K562 (cell line): ENCODE measurements around the gene NLRP12. TPM values are rescaled to one million over a fixed set of nuclear protein-coding genes. Genes with fewer than 3 reads are reported as not detected.
"Not testable (repeated sequence)": the region's sequence is repeated elsewhere in the genome, so short reads cannot be mapped to it uniquely, and the experiment has no call there.

Source experiments
- ATAC-seq: fragments of 200-7000 bp; cut with Tn5 transposase; 3 replicates; pipeline ENCODE4 v1.9.1; 2020; ENCODE audit warnings: moderate library complexity
- BruUV-seq: library from RNA; stranded (reverse); fragments of 400-500 nt; replicated peaks from 2 replicates; lab custom pipeline; 2021; lab: Mats Ljungman, UMichigan
- CTCF ChIA-PET: fragments of 300-600 bp; formaldehyde crosslinking; extraction: SDS; loops from one replicate; lab custom pipeline; 2021; ENCODE audit warnings: low intra/inter-chr PET ratio; lab: Yijun Ruan, JAX
- POLR2A ChIA-PET: fragments of 300-600, 350-650 bp; sonication (Branson Sonifier 250); formaldehyde crosslinking; extraction: SDS; loops from one replicate; lab custom pipeline; 2021; ENCODE audit warnings: antibody characterized with exemption, inconsistent platforms; lab: Yijun Ruan, JAX
- DNase-seq, 4 experiments: peaks; one replicate each; pipeline versions ENCODE4 v3.0.0 to v3.0.0-alpha.2; 2011 to 2018; ENCODE audit warnings: low spot score in 3 of 4, mixed read lengths in 3 of 4; ENCODE audit errors: extremely low read depth in 1 of 4
- FAIRE-seq: peaks from 2 replicates; lab custom pipeline; 2011; peaks lifted over from hg19 to GRCh38; lab: Jason Lieb, UNC
- H2AFZ ChIP-seq: 2 replicates; pipeline ENCODE4 v1.6.0; 2011; ENCODE audit warnings: low read depth, low read length, control low read depth, inconsistent platforms
- H3K27ac ChIP-seq: fragments of 200-600 bp; 3 replicates; pipeline ENCODE4 v1.8.0; 2011; ENCODE audit warnings: low read depth, mild to moderate bottlenecking, control low read depth, inconsistent platforms, low read length, moderate library complexity, mixed read lengths; ENCODE audit errors: extremely low read depth
- H3K27me3 ChIP-seq, 2 experiments: fragments of 300-600 bp in 1 of 2; 2 replicates in 1 of 2; 3 replicates in 1 of 2; pipeline versions ENCODE4 v1.6.0 to v1.8.0; 2011; ENCODE audit warnings: inconsistent platforms in 2 of 2, low read length in 2 of 2, mild to moderate bottlenecking in 1 of 2, mixed read lengths in 1 of 2, moderate library complexity in 1 of 2; ENCODE audit not compliant: control insufficient read depth in 2 of 2, insufficient read depth in 2 of 2
- H3K36me3 ChIP-seq: fragments of 300-600 bp; 3 replicates; pipeline ENCODE4 v1.8.0; 2011; ENCODE audit warnings: mild to moderate bottlenecking, low read length, inconsistent platforms; ENCODE audit not compliant: control insufficient read depth, insufficient read depth
- H3K4me1 ChIP-seq, 2 experiments: fragments of 200-600 bp in 1 of 2; replicated peaks in 1 of 2; 2 replicates in 1 of 2; 3 replicates in 1 of 2; pipeline versions ENCODE4 v1.5.1 to v1.8.0; 2011; ENCODE audit warnings: inconsistent platforms in 2 of 2, low read length in 2 of 2, mild to moderate bottlenecking in 1 of 2, mixed read lengths in 1 of 2, moderate library complexity in 1 of 2; ENCODE audit not compliant: control insufficient read depth in 2 of 2, insufficient read depth in 2 of 2
- H3K4me2 ChIP-seq: 2 replicates; pipeline ENCODE4 v1.6.1; 2011; ENCODE audit warnings: low read length, control low read depth, inconsistent platforms, mixed read lengths; ENCODE audit not compliant: insufficient read depth
- H3K4me3 ChIP-seq: fragments of 200-600 bp; sonication (generic), shearing (Covaris generic); 2 replicates; pipeline ENCODE4 v1.5.1; 2016; ENCODE audit warnings: control low read depth, inconsistent platforms
- H3K79me2 ChIP-seq: fragments of 200-600 bp; 3 replicates; pipeline ENCODE4 v1.8.0; 2011; ENCODE audit warnings: low read length, inconsistent platforms; ENCODE audit not compliant: control insufficient read depth, insufficient read depth
- H3K9ac ChIP-seq, 2 experiments: 2 replicates each; pipeline versions ENCODE4 v1.6.0 to v1.6.1; 2011; ENCODE audit warnings: low read depth in 2 of 2, low read length in 2 of 2, control low read depth in 1 of 2, inconsistent platforms in 1 of 2, mild to moderate bottlenecking in 1 of 2, mixed read lengths in 1 of 2; ENCODE audit not compliant: insufficient read depth in 1 of 2
- H3K9me1 ChIP-seq: one replicate; pipeline ENCODE4 v1.6.0; 2011; ENCODE audit warnings: inconsistent platforms, mild to moderate bottlenecking, low read length, moderate library complexity; ENCODE audit not compliant: control insufficient read depth, insufficient read depth
- H3K9me3 ChIP-seq: replicated peaks from 2 replicates; pipeline ENCODE4 v1.5.1; 2011; ENCODE audit warnings: low read depth, low read length, inconsistent platforms; ENCODE audit not compliant: control insufficient read depth, insufficient read depth
- H4K20me1 ChIP-seq: replicated peaks from 2 replicates; pipeline ENCODE4 v1.6.1; 2011; ENCODE audit warnings: low read length, inconsistent platforms, mixed read lengths; ENCODE audit not compliant: control insufficient read depth, insufficient read depth
- HNRNPL ChIP-seq: fragments of 200-400 bp; formaldehyde crosslinking; IDR thresholded peaks from 2 replicates; pipeline ENCODE4 v1.6.1; 2017; ENCODE audit warnings: low read depth, mild to moderate bottlenecking, low read length
- SAFB ChIP-seq: fragments of 200-400 bp; formaldehyde crosslinking; IDR thresholded peaks from 2 replicates; pipeline ENCODE4 v1.6.1; 2017; ENCODE audit warnings: low read depth, low read length, borderline replicate concordance
- ZNF232 ChIP-seq: sonication (generic); formaldehyde crosslinking; IDR thresholded peaks from 2 replicates; pipeline ENCODE4 v1.8.0; 2022; ENCODE audit warnings: mild to moderate bottlenecking, missing genetic modification reagents
- WGBS: fragments of 100-300 bp; shearing (Covaris generic); methylation state at CpG from one replicate; pipeline ENCODE4 v1.1.6; 2016; ENCODE audit warnings: low coverage, mixed read lengths; ENCODE audit not compliant: insufficient coverage; ENCODE audit errors: missing lambda C conversion rate; 5-methylcytosine and 5-hydroxymethylcytosine counted together
- in situ Hi-C: fragments of 300-500 bp; cut with MboI; formaldehyde crosslinking; loops from 4 replicates; pipeline ENCODE4 v1.15.0; 2018; ENCODE audit warnings: inconsistent platforms, mixed read lengths
- intact Hi-C: fragments of 100-400 bp; cut with micrococcal nuclease; formaldehyde crosslinking; loops from 2 replicates; pipeline ENCODE4 v1.14.2; 2022
- polyA plus RNA-seq, 8 experiments: library from polyadenylated mRNA; depleted of rRNA in 4 of 8; stranded (reverse) in 5 of 8; unstranded in 3 of 8; fragments of >200 nt; fragmentation: Nextera tagmentation in 2 of 8; fragmentation: Illumina TruSeq in 1 of 8; extraction: Ambion mirVana in 2 of 8; extraction: Trizol in 1 of 8; gene quantifications; 2 replicates each; pipeline versions ENCODE4 v1.2.1 to v1.2.3, GENCODE V29; 2011 to 2014; ENCODE audit warnings: inconsistent platforms in 1 of 8, missing spikeins in 1 of 8
- total RNA-seq, 7 experiments: library from RNA; depleted of rRNA in 6 of 7; stranded (reverse); fragments of >200 nt in 6 of 7; fragmentation: Illumina TruSeq in 2 of 7; extraction: Trizol in 2 of 7; gene quantifications; 2 replicates each; pipeline versions ENCODE4 v1.2.1 to v1.2.3, GENCODE V29; 2011 to 2021; ENCODE audit warnings: low replicate concordance in 1 of 7
- TF ChIP-seq, protein P1 (sequence below): sonication (generic); formaldehyde crosslinking; IDR thresholded peaks from 2 replicates; pipeline ENCODE4 v1.8.0; 2022; ENCODE audit warnings: mild to moderate bottlenecking, missing genetic modification reagents

Gene NLRP12
- total and polyA plus RNA-seq, 9 of the 15 experiments (the other 6 are each of a cell fraction or from before 2014, with no cell fraction given): not detected

DNA sequence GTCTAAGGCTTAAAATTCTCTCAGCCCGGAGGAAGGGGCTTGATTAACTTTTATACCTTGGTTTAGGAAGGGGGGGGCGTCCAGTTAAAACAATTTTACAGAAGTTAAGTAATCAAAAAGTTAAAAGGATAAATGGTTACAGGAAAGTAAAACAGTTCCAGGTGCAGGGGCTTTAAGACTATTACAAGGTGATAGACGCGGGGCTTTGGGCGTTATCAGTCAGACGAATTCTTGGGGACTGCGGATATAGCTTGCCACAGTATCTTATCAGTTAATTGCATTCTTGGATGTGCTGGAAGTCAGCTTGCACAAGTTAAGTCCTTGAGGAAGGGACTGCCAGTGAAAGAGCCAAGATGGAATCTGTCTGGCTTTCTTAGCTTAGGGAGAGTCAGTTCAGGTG is 49.6 kb downstream of the NLRP12 start:
- H3K4me3 ChIP-seq, H4K20me1 ChIP-seq, DNase-seq, intact Hi-C loops, H3K9me1 ChIP-seq, BruUV-seq, H3K36me3 ChIP-seq, H3K4me2 ChIP-seq, H2AFZ ChIP-seq, H3K27ac ChIP-seq, in situ Hi-C loops, CTCF ChIA-PET, ATAC-seq, H3K4me1 ChIP-seq, H3K79me2 ChIP-seq, FAIRE-seq, H3K9ac ChIP-seq, H3K27me3 ChIP-seq, POLR2A ChIA-PET, H3K9me3 ChIP-seq: not testable (repeated sequence)
- WGBS: 3% methylated on average over 3 of the region's 7 CpGs

DNA sequence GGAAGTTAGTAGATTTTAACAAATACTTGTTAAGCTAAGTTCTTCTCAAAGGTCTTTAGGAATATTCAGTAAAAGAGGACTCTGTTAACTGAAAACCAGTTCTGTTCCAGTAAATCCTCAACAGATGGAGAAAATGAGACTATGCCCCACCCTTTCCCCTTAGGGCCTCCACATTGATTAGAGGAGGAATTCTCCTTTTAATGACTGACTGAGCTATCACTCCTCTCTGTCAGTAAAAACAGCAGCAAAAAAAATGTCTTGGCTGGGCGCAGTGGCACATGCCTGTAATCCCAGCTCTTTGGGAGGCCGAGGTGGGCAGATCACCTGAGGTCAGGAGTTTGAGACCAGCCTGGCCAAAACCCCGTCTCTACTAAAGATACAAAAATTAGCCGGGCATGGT is 50.1 kb downstream of the NLRP12 start:
- DNase-seq: no peak
- Histone ChIP-seq H4K20me1 (no peaks in the 10 kb centered on the region), H3K4me3 (no peak overlapping the region), H3K36me3 (no peaks in the 10 kb centered on the region), H2AFZ (no peak overlapping the region), H3K27me3 (no peaks in the 10 kb centered on the region), H3K9me1 (no peaks in the 10 kb centered on the region), H3K27ac (no peak overlapping the region), H3K4me1 (peaks cover 0 to 7% of the 10 kb centered on the region in 2 experiments; a peak in 4 of 5 replicates), H3K9ac (no peak overlapping the region), H3K9me3 (no peaks in the 10 kb centered on the region), H3K4me2 (no peak overlapping the region), H3K79me2 (no peaks in the 10 kb centered on the region)
- intact Hi-C loops: no loop called here
- POLR2A ChIA-PET: interaction anchor here (1.0 kb wide), 1 partner anchor 13 kb away, joined by 3 read pairs; no protein-coding TSS in a partner anchor
- ATAC-seq: no peak
- CTCF ChIA-PET: interaction anchor here (0.7 kb wide), 1 partner anchor 55 kb away, joined by 3 read pairs; no protein-coding TSS in a partner anchor
- FAIRE-seq: no peak
- no TSS peak for BruUV-seq
- TF ChIP-seq SAFB: no peak
- TF ChIP-seq, protein P1, sequence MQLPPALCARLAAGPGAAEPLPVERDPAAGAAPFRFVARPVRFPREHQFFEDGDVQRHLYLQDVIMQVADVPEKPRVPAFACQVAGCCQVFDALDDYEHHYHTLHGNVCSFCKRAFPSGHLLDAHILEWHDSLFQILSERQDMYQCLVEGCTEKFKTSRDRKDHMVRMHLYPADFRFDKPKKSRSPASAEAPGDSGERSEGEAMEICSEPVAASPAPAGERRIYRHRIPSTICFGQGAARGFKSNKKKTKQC (CRISPR knock-in tag): no peak
- TF ChIP-seq ZNF232 (CRISPR knock-in tag): no peak
- TF ChIP-seq HNRNPL: no peak
- WGBS: 10% methylated on average over 3 of the region's 4 CpGs
- in situ Hi-C loops: no loop called here
